Nucleus accumbens (tissue), 56 donors: Measurements from ENCODE around the gene ACACB.

Experiments used
- DNase-seq, 56 donors: peaks; one replicate each; lab custom pipeline; 2025; lab: John Stamatoyannopoulos, UW

The ACACB gene

DNA sequence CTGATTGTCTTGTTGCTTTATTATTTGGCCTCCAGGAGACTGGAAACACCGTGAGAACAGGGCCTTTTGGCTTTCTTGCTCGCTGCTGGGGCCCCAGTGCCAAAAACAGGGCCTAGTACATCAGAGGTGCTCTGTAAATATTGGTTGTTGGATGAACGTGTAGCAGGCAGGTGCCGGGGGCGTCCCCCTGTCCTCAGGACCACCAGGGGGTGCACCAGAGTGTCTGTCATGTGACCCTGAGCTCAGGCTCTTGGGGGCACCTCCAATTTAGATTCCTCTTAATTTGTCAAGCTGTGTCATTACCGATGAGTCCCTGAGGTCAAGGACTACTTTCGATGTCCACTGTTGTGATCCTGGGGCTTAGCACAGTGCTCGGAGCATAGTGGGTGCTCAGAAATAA lies 87.1 kb downstream of the ACACB start:
- no peak for DNase-seq

DNA sequence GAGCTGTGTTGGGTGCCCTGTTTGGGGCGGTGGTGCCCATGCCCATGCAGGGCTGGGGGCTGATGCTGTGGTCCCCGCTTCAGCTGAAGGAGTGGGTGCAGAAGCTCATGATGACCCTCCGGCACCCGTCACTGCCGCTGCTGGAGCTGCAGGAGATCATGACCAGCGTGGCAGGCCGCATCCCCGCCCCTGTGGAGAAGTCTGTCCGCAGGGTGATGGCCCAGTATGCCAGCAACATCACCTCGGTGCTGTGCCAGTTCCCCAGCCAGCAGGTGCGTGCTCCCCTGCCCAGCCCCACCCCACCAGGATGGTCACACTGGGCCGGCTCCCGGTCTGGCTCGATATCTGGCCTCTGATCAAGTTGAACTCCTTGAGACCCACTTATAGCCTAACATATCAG lies 92.7 kb downstream of the ACACB start:
- DNase-seq, result no peak

DNA sequence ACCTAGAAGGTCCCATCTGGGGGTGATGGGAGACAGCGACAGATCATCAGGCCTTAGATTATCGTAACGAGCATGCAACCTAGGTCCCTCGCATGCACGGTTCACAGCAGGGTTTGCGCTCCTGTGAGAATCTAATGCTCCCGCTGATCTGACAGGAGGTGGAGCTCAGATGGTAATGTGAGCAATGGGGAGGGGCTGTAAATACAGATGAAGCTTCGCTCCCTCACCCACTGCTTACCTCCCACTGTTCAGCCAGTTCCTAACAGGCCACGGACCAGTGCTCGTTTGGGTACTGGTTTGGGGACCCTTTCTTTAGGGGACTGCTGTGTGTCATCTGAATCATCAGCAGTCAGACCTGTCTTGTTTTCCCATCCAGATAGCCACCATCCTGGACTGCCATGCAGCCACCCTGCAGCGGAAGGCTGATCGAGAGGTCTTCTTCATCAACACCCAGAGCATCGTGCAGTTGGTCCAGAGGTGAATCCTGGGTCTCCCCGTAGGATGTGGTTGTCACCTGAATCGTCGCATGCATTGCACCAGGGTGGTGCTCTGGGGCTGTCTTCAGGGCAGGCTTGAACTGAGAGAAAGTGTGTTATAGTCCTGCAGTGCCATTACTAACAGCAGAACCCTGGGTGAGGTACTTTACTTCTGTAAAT lies 96.2 kb downstream of the ACACB start:
- no peak for DNase-seq

DNA sequence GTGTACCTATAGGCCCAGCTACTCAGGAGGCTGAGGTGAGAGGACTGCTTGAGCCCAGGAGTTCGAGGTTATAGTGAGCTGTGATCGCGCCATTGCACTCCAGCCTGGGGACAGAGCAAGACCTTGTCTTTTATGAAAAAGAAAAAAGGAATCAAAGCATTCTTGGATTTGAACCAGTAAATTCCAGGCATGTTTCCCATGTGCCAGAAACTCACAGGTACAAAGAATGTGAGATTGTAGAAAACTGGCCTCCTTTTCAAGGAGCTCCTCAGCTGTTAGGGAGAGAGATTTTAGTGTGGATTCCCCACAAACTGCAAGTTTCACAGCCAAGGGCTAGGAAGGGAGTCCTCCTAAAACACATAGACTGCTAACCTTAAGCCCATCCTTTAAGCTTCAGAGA lies 97.7 kb downstream of the ACACB start:
- DNase-seq, result no peak

DNA sequence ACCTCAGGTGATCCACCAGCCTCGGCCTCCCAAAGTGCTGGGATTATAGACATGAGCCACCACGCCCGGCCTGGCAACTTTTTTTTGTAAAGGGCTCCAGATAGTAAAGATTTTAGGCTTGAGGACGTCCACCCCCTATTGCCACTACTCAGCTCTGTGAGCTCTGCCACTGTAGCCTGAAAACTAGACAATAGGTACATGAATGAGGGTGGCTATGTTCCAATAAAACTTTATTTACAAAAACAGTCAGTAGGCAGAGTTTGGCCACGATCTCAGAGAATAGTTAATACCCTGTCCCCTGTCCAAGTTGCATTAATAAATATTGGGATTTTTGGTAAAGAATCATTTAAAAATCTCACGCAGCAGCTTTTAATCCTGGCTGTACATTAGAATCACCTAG lies 102.6 kb downstream of the ACACB start:
- no peak for DNase-seq

DNA sequence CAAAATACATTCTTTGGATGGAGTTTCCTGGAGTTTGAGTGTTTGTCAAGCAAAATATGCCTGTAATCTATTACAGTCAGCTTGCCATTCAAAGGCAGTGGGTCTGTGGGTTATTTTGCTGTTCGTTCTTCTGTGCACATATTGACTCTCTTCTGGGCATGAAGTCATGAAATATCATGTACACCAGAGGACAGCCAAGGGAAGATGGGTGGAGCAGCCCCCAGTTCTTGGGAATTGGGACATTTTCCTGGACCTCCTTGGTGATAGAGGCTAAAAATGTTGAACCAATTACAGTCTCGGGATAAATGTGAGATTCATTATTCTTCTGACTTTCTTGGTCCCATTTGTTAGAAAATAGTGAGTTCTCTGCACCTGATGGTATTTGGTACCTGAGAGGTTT lies 103.6 kb downstream of the ACACB start:
- DNase-seq, result no peak

DNA sequence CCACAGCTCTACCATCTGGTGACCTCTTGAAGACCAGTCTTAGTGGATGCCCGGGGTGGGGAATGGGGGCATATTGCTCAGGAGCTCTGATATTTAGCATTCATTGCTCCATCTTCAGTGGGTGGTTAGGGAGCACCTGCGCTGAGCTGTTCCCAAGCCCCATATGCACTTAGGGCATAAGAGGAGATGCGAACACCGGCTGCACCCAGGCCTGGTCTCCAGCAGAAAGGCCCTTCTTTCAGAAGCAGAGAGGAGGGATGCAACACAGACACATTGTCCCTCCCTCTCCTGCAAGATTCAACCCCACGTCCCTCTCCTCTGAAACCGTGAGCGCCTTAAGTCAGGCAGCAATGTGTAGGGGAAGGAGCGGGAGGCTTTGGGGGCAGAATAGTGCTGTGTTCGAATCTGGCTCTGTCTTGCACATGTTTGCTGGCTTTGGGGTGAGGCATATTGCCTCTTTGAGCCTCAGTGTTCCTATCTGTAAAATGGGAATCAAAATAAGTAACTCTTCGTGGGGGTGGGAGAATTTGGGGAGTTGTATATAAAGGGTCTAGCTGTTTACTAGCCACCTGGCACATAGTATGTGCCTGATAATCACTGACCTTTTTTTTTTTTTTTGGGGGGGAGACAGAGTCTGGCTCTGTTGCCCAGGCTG lies 105.0 kb downstream of the ACACB start:
- DNase-seq, result no peak

DNA sequence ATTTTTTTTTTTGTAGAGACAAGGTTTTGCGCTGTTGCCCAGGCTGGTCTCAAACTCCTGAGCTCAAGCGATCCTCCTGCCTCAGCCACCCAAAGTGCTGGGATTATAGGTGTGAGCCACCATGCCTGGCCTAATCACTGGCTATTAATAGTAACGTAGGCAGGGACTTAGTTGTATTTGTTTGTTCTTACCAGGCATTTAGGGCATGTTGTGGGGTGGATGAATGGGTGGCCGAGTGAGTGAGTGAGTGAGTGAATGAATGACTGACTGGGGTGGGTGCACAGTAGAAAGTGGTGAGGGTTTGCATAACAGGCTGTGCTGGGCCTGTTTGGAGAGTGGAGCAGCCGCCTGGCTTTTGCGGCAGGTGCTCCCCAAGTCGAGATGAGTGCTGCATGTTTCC lies 105.7 kb downstream of the ACACB start:
- no peak for DNase-seq

DNA sequence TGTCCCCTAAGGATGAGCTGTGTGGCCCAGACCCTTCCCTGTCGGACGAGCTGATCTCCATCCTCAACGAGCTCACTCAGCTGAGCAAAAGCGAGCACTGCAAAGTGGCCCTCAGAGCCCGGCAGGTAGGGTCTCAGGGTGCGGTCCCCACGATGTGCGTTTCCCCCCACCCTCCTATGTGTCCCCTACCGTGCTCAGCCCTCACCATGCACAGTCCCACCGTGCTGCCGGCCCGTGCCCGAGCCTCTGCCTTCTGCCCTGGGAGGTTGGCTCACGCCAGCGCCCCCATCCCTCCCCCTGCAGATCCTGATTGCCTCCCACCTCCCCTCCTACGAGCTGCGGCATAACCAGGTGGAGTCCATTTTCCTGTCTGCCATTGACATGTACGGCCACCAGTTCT lies 106.1 kb downstream of the ACACB start:
- DNase-seq, result no peak

DNA sequence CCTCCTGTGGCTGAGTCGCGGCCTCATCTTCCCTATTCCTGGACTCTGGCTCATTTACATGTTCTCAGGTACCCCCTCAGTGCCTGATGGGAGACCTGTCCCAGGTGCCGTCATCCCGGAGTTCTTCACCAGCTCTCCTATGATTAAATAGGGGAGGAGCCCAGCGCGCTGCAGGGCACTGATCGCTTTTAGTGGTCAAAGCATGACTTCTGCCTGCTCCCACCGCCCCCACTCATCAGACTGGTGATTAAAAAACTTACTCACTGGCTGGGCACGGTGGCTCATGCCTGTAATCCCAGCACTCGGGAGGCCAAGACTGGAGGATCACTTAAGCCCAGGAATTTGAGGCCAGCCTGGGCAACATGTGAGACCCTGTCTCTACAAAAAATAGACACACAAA lies 106.8 kb downstream of the ACACB start:
- no peak for DNase-seq

DNA sequence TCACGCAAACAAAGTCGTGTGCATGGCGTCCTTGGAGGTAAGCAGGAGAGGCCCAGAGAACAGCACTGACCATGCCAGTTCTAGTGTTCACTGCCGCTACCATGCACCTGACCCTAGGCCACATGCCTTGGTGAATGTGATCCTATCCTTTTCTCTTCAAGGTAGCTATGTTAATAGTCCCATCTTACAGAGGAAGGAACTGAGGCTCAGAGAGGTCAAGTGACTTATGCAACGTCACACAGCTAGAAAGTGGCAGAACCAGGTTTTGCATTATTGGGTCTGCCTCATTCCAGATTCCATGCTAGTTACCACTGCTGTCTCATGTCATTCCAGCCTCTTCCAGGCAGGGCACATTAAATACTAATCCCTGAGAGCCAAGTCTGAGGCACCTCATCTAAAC lies 107.5 kb downstream of the ACACB start:
- DNase-seq, result no peak

DNA sequence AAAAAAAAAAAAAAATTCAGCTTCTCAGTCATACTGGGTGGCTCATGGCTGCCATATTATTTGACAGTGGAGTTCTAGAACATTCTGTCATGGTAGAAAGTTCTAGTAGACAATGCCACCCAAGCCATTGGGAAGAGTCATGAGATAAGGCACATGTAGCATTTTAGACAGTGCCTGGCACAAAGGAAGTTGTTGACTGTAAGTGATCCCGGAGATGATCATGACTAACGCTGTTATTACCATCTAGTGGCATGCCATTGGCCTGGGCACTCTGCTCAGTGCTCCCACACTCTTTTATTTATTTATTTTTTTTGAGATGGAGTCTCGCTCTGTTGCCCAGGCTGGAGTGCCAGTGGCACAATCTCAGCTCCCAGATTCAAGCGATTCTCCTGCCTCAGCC lies 112.3 kb downstream of the ACACB start:
- DNase-seq, result no peak

DNA sequence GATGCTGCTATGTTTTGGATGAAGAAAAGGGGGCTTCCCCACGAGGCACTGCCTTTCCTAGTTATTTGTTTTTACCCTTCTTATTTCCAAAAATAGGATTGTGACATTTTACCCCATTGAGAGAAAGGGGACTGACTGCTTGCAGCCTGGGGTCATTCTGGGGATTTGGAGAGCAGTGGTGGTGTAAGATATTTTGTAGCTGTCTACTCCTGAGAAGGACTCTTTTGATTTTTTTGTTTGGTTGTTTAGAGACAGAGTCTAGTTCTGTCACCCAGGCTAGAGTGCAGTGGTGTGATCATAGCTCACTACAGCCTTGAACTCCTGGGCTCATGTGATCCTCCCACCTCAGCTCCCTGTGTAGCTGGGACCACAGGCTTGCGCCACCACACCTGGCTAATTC lies 113.8 kb downstream of the ACACB start:
- no peak for DNase-seq

DNA sequence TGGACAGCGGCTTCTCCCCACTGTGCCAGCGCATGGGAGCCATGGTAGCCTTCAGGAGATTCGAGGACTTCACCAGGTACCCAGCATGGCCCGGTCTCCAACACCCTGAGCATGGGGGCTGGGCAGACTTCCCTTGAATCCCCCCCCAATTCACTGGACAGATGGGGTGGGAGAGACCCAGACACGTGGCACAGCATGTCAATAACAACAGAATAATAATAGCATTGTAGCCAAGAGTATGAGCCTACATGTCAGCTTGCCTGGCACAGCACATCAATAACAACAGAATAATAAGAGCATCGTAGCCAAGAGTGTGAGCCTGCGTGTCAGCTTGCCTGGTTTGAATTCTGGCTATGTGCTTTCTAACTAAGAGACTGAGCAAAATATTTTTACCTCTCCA lies 116.3 kb downstream of the ACACB start:
- DNase-seq, result peak in 41 of 56 donors; percentile 4 to 75 (median 37)

DNA sequence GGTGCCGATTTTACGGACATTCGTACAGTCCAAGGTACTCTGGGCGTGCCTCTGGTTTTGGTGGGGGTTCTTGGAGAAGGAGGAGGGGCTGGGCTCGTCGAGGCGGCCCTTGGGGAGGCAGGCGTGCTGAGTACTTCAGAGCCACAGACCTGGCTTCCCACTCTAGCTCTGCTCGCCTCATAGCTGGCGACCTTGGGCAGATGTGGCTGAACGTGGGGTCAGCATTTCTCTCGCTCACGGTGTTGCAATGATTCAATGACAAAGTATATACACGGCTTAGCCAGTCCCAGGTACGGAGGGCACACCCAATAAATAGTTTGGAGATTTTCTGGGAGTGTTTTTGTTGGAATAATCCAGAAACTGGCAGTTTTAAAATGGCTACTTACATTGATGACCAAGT lies 117.6 kb downstream of the ACACB start:
- no peak for DNase-seq

DNA sequence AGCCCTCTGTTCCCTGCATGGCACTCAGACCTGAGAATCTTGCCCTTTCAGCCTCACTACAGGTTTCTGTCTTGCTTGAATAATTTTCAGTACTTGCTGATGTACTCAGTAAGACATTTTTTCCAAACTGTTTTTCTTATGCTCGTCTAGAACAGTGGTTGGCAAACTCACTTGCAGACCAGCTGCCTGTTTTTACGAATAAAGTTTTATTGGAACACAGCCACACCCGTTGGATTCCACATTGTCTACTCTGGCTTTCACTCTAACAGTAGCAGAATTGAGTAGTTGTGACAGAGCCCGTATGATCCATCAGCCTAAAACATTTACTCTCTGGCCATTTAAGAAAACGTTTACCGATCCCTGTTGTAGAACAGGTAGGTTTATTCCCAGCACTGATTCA lies 119.9 kb downstream of the ACACB start:
- DNase-seq, result no peak

DNA sequence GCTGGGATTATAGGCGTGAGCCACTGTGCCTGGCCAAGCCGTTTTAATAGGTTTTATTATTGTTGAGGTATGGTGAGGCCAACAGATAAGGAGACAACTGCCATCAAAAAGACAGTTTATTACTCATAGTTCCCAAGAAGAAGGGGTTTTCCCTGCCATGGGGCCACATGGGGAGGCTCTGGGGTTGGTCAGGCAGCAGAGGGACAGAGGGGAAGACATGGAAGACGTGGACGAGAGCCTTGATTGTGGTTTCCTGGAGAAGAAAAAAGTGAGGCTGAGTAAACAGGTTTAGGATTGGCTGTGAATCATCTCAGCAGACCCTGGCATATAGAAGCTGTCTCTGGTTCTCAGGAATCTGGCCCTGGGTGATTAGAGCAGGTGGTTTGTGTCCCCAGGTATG lies 122.8 kb downstream of the ACACB start:
- no peak for DNase-seq

DNA sequence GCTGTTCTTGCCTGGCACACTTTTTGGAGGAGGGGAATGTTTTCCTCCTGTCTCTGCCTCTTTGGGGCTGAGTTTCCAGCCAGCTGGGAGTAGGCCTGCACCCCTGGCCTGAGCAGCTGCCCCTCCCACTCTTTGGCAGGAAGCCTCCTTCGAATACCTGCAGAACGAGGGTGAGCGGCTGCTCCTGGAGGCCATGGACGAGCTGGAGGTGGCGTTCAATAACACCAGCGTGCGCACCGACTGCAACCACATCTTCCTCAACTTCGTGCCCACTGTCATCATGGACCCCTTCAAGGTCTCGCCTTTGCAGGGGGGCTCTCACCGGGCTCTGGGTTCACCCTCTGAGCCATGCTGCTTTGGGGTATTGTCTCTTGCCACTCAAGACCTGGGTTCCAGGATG lies 123.3 kb downstream of the ACACB start:
- no peak for DNase-seq

DNA sequence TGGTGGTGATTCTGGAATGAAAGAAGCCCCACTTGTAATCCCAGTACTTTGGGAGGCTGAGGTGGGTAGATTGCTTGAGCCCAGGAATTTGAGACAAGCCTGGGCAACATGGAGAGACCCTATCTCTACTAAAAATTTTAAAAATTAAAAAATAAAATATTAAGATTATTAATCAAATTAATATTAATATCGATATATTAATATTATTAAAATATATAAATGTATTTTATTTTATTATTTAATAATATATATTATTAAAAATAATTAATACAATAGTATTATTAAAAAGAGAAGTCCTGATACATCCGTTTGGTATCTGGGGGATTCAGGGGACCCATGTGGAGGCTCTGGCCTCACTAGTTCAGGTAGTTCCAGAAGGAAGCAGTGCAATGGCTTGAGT lies 124.0 kb downstream of the ACACB start:
- DNase-seq, result no peak

DNA sequence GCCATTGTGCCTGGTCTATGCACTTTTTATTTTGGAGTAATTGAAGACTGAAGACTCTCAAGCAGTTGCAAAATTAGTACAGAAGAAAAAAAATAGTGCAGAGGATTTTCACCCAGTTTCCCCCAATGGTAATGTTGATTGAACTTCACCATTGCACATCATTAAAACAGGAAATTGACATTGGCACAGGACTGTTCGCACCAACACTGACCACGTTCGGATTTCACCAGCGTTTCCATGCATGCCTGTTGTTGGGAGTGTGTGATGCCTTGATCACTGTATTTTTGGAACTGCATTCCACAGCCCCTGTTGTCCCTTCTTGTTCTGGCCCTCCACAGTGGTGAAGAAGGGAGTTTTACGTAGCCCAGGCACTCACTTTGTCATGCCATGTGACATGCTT lies 125.5 kb downstream of the ACACB start:
- DNase-seq, result no peak

DNA sequence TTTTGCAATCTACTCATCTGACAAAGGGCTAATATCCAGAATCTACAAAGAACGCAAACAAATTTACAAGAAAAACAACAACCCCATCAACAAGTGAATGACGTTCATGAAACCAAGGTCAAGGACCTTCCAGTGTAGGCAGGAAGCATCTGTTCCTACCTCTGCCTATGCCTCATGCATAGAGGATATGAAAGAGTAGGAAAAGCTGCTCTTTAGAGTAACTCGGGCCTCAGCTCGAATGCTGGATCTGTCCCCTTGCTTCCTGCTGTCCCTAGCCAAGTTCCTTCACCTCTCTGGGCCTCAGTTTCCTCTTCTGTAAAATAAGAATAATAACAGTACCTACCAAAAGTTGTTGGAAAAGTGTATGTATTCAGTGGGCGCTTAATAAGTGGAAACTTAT lies 127.7 kb downstream of the ACACB start:
- no peak for DNase-seq

DNA sequence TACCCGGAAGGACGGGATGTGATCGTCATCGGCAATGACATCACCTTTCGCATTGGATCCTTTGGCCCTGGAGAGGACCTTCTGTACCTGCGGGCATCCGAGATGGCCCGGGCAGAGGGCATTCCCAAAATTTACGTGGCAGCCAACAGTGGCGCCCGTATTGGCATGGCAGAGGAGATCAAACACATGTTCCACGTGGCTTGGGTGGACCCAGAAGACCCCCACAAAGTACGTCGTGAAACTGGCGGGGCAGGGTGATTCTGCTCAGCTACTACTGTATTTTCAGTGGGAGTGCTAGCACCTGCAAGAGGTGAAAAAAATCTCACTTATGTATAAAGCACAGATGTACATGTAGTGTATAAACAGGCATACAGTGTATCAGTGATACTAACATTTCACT lies 129.8 kb downstream of the ACACB start:
- DNase-seq, result no peak
